ENCODE results near the gene PAPOLB. TPM values are rescaled to one million over a fixed set of nuclear protein-coding genes. Genes with fewer than 3 reads are reported as not detected.

PAPOLB gene
- total RNA-seq, 4 donors from 2014 or later, result 0.10 TPM; not detected in 3

DNA sequence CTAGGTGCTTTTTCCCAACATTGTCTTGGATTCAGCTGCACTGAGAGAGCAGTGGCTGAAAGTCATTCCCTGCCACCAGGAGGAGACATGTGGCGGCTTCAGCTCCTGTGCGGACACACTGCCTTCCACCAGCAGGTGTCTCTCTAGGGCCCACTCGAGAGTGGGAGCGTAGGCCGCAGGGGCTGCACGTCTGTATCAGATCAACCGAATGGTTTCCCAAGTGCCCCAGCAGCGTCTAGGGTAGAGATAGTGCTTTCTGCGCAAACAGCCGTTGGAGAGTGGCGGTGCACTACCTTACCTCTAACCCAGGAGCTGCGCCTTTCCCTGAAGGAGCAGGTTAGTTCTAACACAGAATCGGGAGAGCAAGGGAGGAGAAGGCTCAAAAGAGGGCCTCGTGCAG lies 31.7 kb downstream of the PAPOLB start:
- H3K27me3 ChIP-seq, result no peaks in the 10 kb centered on the region
- ATAC-seq (no peak), DNase-seq (no peak)
- intact Hi-C loops (cut with DNase I; ENCODE audit: low total_unique reads) (no loop called here), in situ Hi-C loops (cut with MboI; ENCODE audit: low sequenced_read_pairs in 4 of 4) (no loop called here)
- no peaks in the 10 kb centered on the region for H3K9me3 ChIP-seq
- H3K27ac ChIP-seq, result no peak overlapping the region
- no peaks in the 10 kb centered on the region for H3K36me3 ChIP-seq
- TF ChIP-seq, protein P1, sequence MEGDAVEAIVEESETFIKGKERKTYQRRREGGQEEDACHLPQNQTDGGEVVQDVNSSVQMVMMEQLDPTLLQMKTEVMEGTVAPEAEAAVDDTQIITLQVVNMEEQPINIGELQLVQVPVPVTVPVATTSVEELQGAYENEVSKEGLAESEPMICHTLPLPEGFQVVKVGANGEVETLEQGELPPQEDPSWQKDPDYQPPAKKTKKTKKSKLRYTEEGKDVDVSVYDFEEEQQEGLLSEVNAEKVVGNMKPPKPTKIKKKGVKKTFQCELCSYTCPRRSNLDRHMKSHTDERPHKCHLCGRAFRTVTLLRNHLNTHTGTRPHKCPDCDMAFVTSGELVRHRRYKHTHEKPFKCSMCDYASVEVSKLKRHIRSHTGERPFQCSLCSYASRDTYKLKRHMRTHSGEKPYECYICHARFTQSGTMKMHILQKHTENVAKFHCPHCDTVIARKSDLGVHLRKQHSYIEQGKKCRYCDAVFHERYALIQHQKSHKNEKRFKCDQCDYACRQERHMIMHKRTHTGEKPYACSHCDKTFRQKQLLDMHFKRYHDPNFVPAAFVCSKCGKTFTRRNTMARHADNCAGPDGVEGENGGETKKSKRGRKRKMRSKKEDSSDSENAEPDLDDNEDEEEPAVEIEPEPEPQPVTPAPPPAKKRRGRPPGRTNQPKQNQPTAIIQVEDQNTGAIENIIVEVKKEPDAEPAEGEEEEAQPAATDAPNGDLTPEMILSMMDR (IDR thresholded peaks at IDR 0.05 in 4 of 5, conservative IDR thresholded peaks at IDR 0.05 in 1 of 5), result peak in 3 of 5 experiments; percentile 25 to 39 (median 27)
- no peak for TF ChIP-seq POLR2A (IDR thresholded peaks at IDR 0.05)
- no peak overlapping the region for H3K4me3 ChIP-seq
- H3K4me1 ChIP-seq, result no peaks in the 10 kb centered on the region

GRCh38 chr7:4828720-4829383 lies 33.0 kb downstream of the PAPOLB start:
- no peak overlapping the region for H3K4me3 ChIP-seq
- in situ Hi-C loops (cut with MboI; ENCODE audit: low sequenced_read_pairs in 4 of 4) (no loop called here), intact Hi-C loops (cut with DNase I; ENCODE audit: low total_unique reads) (no loop called here)
- no peaks in the 10 kb centered on the region for H3K36me3 ChIP-seq
- H3K27ac ChIP-seq, result no peak overlapping the region
- ATAC-seq, result no peak
- no peak for DNase-seq
- no peaks in the 10 kb centered on the region for H3K9me3 ChIP-seq
- no peaks in the 10 kb centered on the region for H3K27me3 ChIP-seq
- TF ChIP-seq, protein P1 (IDR thresholded peaks at IDR 0.05 in 4 of 5, conservative IDR thresholded peaks at IDR 0.05 in 1 of 5), result no peak
- no peak for TF ChIP-seq POLR2A (IDR thresholded peaks at IDR 0.05)
- H3K4me1 ChIP-seq, result no peaks in the 10 kb centered on the region

DNA sequence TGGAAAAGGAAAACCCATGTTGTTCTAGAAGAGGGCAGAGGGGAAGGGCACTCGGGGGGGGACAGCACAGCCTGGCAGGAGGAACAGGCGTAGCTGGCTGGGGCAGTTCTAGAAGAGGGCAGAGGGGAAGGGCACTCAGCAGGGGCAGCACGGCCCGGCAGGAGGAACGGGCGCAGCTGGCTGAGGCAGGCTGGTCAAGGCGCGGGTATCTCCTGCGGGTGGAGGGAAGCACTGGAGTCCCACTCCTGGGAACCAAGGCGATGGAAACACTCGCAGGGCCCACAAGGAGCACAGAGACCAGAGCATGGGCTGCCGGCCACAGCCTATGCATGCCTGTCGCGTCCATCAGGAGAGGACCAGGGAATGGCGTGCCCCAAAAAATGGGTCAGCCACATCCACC lies 36.7 kb downstream of the PAPOLB start:
- DNase-seq, result no peak
- TF ChIP-seq, protein P1 (IDR thresholded peaks at IDR 0.05 in 4 of 5, conservative IDR thresholded peaks at IDR 0.05 in 1 of 5), result no peak
- TF ChIP-seq POLR2A (IDR thresholded peaks at IDR 0.05), result no peak

DNA sequence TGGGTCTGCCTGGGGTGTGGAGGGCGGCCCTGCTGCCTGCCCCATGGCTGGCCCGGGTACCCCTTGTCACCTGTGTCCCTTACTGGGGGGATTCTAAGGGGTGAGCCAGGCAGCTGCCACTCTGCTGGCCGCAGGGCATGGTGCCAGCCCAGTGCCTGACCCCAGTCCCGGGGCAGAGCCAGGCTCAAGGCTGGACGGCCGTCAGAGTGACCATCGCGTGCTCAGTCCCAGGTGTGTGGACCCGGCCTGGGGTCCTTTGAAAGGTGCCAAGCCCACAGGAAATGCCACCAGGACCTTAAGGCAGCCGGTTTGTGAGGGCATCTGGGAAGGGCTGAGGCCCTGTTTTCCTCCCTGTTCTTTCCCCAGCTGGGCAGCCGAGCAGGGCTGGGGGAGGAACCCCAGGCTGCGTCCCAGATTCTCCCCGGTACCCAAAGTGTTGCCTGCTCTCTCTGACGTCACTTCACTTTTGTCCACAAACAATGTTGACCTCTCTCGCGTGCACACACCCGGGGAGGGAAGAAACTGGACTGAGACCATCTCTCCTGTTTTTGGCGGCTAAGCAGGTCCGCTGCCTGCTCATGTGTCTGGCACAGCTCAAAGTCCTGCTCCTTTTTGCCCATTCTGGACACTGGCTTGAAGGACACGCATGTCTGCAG lies 37.6 kb downstream of the PAPOLB start:
- Histone ChIP-seq H3K36me3 (no peaks in the 10 kb centered on the region), H3K27me3 (no peaks in the 10 kb centered on the region), H3K4me1 (no peaks in the 10 kb centered on the region), H3K4me3 (no peak overlapping the region), H3K9me3 (no peaks in the 10 kb centered on the region), H3K27ac (no peak overlapping the region)
- in situ Hi-C loops (cut with MboI; ENCODE audit: low sequenced_read_pairs in 4 of 4), result no loop called here
- ATAC-seq (no peak), DNase-seq (no peak)
- no peak for TF ChIP-seq POLR2A (IDR thresholded peaks at IDR 0.05)
- TF ChIP-seq, protein P1 (IDR thresholded peaks at IDR 0.05 in 4 of 5, conservative IDR thresholded peaks at IDR 0.05 in 1 of 5), result no peak
- intact Hi-C loops (cut with DNase I; ENCODE audit: low total_unique reads), result no loop called here

More for the DNA sequence above, 36.7 kb downstream of the PAPOLB start:
- Histone ChIP-seq H3K36me3 (no peaks in the 10 kb centered on the region), H3K27ac (no peak overlapping the region), H3K9me3 (no peaks in the 10 kb centered on the region), H3K4me1 (no peaks in the 10 kb centered on the region), H3K27me3 (no peaks in the 10 kb centered on the region), H3K4me3 (no peak overlapping the region)
- no peak for ATAC-seq
- in situ Hi-C loops (cut with MboI; ENCODE audit: low sequenced_read_pairs in 4 of 4), result no loop called here
- intact Hi-C loops (cut with DNase I; ENCODE audit: low total_unique reads), result no loop called here
